Upper lobe of left lung (tissue), 6 donors: ENCODE measurements around the gene MID1. TPM values are rescaled to one million over a fixed set of nuclear protein-coding genes. Genes with fewer than 3 reads are reported as not detected.

Experiments
- ATAC-seq, 2 donors: fragments of 200-7000 bp; cut with Tn5 transposase; one replicate each; pipeline ENCODE4 v1.9.1; 2022; ENCODE audit warnings: mild to moderate bottlenecking in 2 of 2, moderate library complexity in 2 of 2; ENCODE audit not compliant: low FRiP score in 2 of 2
- DNase-seq, 2 donors: peaks; one replicate each; pipeline ENCODE4 v3.0.0-alpha.2; 2019 to 2020
- H3K27ac ChIP-seq, 4 donors: fragments of 200-600 bp; sonication (generic); one replicate each; pipeline ENCODE4 v1.5.1; 2016 to 2019
- H3K27me3 ChIP-seq, 4 donors: fragments of 200-600 bp; sonication (generic); one replicate each; pipeline ENCODE4 v1.5.1; 2017 to 2019
- H3K36me3 ChIP-seq, 4 donors: fragments of 200-600 bp; sonication (generic); one replicate each; pipeline ENCODE4 v1.5.1; 2016 to 2019
- H3K4me1 ChIP-seq, 4 donors: fragments of 200-600 bp; sonication (generic); one replicate each; pipeline ENCODE4 v1.5.1; 2018 to 2019
- H3K4me3 ChIP-seq, 4 donors: fragments of 200-600 bp; sonication (generic); one replicate each; pipeline ENCODE4 v1.5.1; 2017 to 2019; ENCODE audit warnings: mild to moderate bottlenecking in 2 of 4, moderate library complexity in 1 of 4
- H3K9me3 ChIP-seq, 4 donors: fragments of 200-600 bp; sonication (generic); one replicate each; pipeline ENCODE4 v1.5.1; 2018 to 2019
- EP300 ChIP-seq, 4 donors: sonication (generic); formaldehyde crosslinking; IDR thresholded peaks; one replicate each; pipeline ENCODE4 v1.5.1; 2017; ENCODE audit warnings: antibody characterized with exemption in 4 of 4, control low read depth in 2 of 4
- POLR2A ChIP-seq, 4 donors: fragments of 450-650 bp; IDR thresholded peaks; one replicate each; pipeline ENCODE4 v1.5.1; 2016 to 2017; ENCODE audit warnings: antibody characterized with exemption in 4 of 4, mild to moderate bottlenecking in 2 of 4
- POLR2AphosphoS5 ChIP-seq, 2 donors: sonication (generic); formaldehyde crosslinking; IDR thresholded peaks; one replicate each; pipeline ENCODE4 v1.5.1; 2017; ENCODE audit warnings: antibody characterized with exemption in 2 of 2
- WGBS, 2 donors: methylation state at CpG; one replicate each; pipeline ENCODE4 v1.1.5; 2017 to 2018; 5-methylcytosine and 5-hydroxymethylcytosine counted together
- total RNA-seq, 6 donors: library from RNA; depleted of rRNA in 4 of 6; stranded (reverse); fragments of >200 nt in 4 of 6; gene quantifications; one replicate each; pipeline versions ENCODE4 v1.1.0 to v1.2.1, GENCODE V29; 2016 to 2021
- TF ChIP-seq, protein P1 (sequence below), 6 experiments: fragments of 450-650 bp in 4 of 6; fragments of 200-600 bp in 2 of 6; sonication (generic) in 2 of 6; IDR thresholded peaks; one replicate each; pipeline ENCODE4 v1.5.1; 2016 to 2019; ENCODE audit warnings: antibody characterized with exemption in 6 of 6
- donor health status: DM: no; HTN: no; CAD: no; lungs with moderate emphysema.
- donor health status: DM: no; HTN: yes; CAD: no; lungs with severe emphysema.

MID1 gene
- total RNA-seq, 6 donors from 2014 or later, result 17.2 to 36.7 (median 25.6) TPM

- H3K36me3 ChIP-seq, result peaks cover 0 to 3% (median 0%) of the 10 kb centered on the region in 4 donors
- ATAC-seq, result no peak
- no peak overlapping the region for H3K27ac ChIP-seq
- TF ChIP-seq, protein P1, sequence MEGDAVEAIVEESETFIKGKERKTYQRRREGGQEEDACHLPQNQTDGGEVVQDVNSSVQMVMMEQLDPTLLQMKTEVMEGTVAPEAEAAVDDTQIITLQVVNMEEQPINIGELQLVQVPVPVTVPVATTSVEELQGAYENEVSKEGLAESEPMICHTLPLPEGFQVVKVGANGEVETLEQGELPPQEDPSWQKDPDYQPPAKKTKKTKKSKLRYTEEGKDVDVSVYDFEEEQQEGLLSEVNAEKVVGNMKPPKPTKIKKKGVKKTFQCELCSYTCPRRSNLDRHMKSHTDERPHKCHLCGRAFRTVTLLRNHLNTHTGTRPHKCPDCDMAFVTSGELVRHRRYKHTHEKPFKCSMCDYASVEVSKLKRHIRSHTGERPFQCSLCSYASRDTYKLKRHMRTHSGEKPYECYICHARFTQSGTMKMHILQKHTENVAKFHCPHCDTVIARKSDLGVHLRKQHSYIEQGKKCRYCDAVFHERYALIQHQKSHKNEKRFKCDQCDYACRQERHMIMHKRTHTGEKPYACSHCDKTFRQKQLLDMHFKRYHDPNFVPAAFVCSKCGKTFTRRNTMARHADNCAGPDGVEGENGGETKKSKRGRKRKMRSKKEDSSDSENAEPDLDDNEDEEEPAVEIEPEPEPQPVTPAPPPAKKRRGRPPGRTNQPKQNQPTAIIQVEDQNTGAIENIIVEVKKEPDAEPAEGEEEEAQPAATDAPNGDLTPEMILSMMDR (IDR thresholded peaks at IDR 0.05), result no peak
- TF ChIP-seq EP300 (IDR thresholded peaks at IDR 0.05), result no peak
- TF ChIP-seq POLR2A (IDR thresholded peaks at IDR 0.05), result no peak
- TF ChIP-seq POLR2AphosphoS5 (IDR thresholded peaks at IDR 0.05), result no peak
- DNase-seq, result no peak
- H3K9me3 ChIP-seq, result no peaks in the 10 kb centered on the region
- H3K4me1 ChIP-seq, result no peaks in the 10 kb centered on the region
- no peak overlapping the region for H3K4me3 ChIP-seq
- no peaks in the 10 kb centered on the region for H3K27me3 ChIP-seq
These were observed 150.4 kb downstream of the MID1 start for GRCh38 chrX:10470009-10470408.

- Histone ChIP-seq H3K36me3 (peaks cover 0 to 4% (median 1%) of the 10 kb centered on the region in 4 donors), H3K27me3 (no peaks in the 10 kb centered on the region), H3K27ac (no peak overlapping the region), H3K4me1 (no peaks in the 10 kb centered on the region), H3K4me3 (no peak overlapping the region), H3K9me3 (no peaks in the 10 kb centered on the region)
- no peak for DNase-seq
- no peak for ATAC-seq
- TF ChIP-seq, protein P1 (IDR thresholded peaks at IDR 0.05), result no peak
- TF ChIP-seq EP300 (IDR thresholded peaks at IDR 0.05), result no peak
- TF ChIP-seq POLR2AphosphoS5 (IDR thresholded peaks at IDR 0.05), result no peak
- TF ChIP-seq POLR2A (IDR thresholded peaks at IDR 0.05), result no peak
- WGBS, 2 donors, result 53 to 75% methylated on average over 3 of the region's 3 CpGs
These were observed 152.6 kb downstream of the MID1 start for GRCh38 chrX:10467793-10468192.

- H3K27me3 ChIP-seq, result no peaks in the 10 kb centered on the region
- no peaks in the 10 kb centered on the region for H3K4me1 ChIP-seq
- DNase-seq, result no peak
- no peak overlapping the region for H3K27ac ChIP-seq
- no peaks in the 10 kb centered on the region for H3K9me3 ChIP-seq
- TF ChIP-seq EP300 (IDR thresholded peaks at IDR 0.05), result no peak
- TF ChIP-seq, protein P1 (IDR thresholded peaks at IDR 0.05), result no peak
- TF ChIP-seq POLR2A (IDR thresholded peaks at IDR 0.05), result no peak
- TF ChIP-seq POLR2AphosphoS5 (IDR thresholded peaks at IDR 0.05), result no peak
- H3K4me3 ChIP-seq, result no peak overlapping the region
- peaks cover 0 to 4% (median 0%) of the 10 kb centered on the region in 4 donors for H3K36me3 ChIP-seq
- no peak for ATAC-seq
- 96 to 100% methylated on average over 2 of the region's 2 CpGs for WGBS, 2 donors
These were observed 155.1 kb downstream of the MID1 start for GRCh38 chrX:10465254-10465653.

DNA sequence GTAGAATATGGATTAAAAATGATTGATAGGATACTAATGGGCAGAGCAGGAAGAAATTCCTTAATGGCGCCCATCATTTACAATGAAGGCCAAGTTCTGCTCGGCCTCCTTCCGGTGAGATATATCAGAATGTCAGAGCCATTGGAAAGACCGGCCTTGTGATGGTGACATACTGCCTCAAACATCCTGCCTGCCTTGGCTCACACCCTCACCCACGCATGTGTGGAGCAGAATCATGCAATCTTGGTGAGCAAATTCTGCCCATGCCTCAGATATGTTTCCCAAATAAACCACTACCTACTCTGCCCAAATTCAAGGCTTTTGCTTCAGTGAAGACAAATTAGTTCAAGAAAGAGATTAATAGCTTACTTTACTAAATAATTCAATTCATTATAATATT, 163.3 kb downstream of the MID1 start:
- DNase-seq (no peak), ATAC-seq (no peak)
- 62 to 91% methylated on average over 3 to 5 of the region's 5 CpGs for WGBS, 2 donors
- no peak overlapping the region for H3K27ac ChIP-seq
- H3K4me3 ChIP-seq, result no peak overlapping the region
- H3K36me3 ChIP-seq, result peaks cover 0 to 27% (median 0%) of the 10 kb centered on the region in 4 donors
- TF ChIP-seq, protein P1 (IDR thresholded peaks at IDR 0.05), result no peak
- TF ChIP-seq POLR2AphosphoS5 (IDR thresholded peaks at IDR 0.05), result no peak
- TF ChIP-seq EP300 (IDR thresholded peaks at IDR 0.05), result no peak
- no peak for TF ChIP-seq POLR2A (IDR thresholded peaks at IDR 0.05)
- H3K9me3 ChIP-seq, result no peaks in the 10 kb centered on the region
- no peaks in the 10 kb centered on the region for H3K4me1 ChIP-seq
- H3K27me3 ChIP-seq, result no peaks in the 10 kb centered on the region

DNA sequence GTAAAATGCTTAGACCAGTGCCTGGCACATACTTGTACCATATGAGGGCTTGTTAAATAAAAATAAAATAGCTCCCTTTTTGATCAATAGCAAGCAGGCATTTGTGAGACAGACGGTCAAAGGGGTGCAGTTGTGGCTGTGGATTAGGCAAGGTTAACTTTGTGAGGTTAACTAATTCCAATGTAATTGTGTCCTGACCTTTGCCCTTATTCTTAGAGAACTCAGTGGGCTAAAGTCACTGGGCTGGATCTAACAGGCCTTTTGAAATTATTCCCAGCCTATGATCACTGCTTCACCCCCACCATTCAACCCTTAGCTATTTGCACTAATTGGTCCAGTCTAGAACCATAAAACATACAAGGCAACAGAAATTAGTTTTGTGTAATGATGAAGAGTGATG, 166.4 kb downstream of the MID1 start:
- Histone ChIP-seq H3K27ac (no peak overlapping the region), H3K36me3 (peaks cover 0 to 27% (median 0%) of the 10 kb centered on the region in 4 donors), H3K4me1 (no peaks in the 10 kb centered on the region), H3K27me3 (no peaks in the 10 kb centered on the region), H3K9me3 (no peaks in the 10 kb centered on the region), H3K4me3 (no peak overlapping the region)
- TF ChIP-seq POLR2A (IDR thresholded peaks at IDR 0.05) (no peak), EP300 (IDR thresholded peaks at IDR 0.05) (no peak), POLR2AphosphoS5 (IDR thresholded peaks at IDR 0.05) (no peak)
- TF ChIP-seq, protein P1 (IDR thresholded peaks at IDR 0.05), result no peak
- no peak for DNase-seq
- WGBS, 2 donors, result 89 to 100% methylated on average over 1 of the region's 1 CpG
- ATAC-seq, result no peak
